Stimulated activated CD4-positive, alpha-beta T cell treated with anti-CD3 and anti-CD28 coated beads, Interleukin-15, amount 100 ng/mL, for 1 hour (primary cell): ENCODE results near the gene GAS6.

Experiments used
- DNase-seq, 2 donors: peaks; one replicate each; pipeline ENCODE4 v3.0.0-alpha.2; 2020; ENCODE audit warnings: low read depth in 1 of 2, low spot score in 1 of 2

The GAS6 gene

GRCh38 chr13:113888701-113889330 is 24.9 kb upstream of the GAS6 start:
- no peak for DNase-seq

GRCh38 chr13:113887700-113888201 is 23.9 kb upstream of the GAS6 start:
- no peak for DNase-seq

- no peak for DNase-seq
Observed at GRCh38 chr13:113886561-113887112, 22.8 kb upstream of the GAS6 start.

GRCh38 chr13:113884821-113885220 is 20.9 kb upstream of the GAS6 start:
- DNase-seq = no peak

- no peak for DNase-seq
Observed at GRCh38 chr13:113883921-113884804, 20.3 kb upstream of the GAS6 start.

GRCh38 chr13:113883314-113883811 is 19.5 kb upstream of the GAS6 start:
- no peak for DNase-seq

- no peak for DNase-seq
Observed at GRCh38 chr13:113882716-113883115, 18.8 kb upstream of the GAS6 start.

GRCh38 chr13:113882267-113882630 is 18.4 kb upstream of the GAS6 start:
- no peak for DNase-seq

- no peak for DNase-seq
Observed at GRCh38 chr13:113881614-113882266, 17.9 kb upstream of the GAS6 start.

- no peak for DNase-seq
Observed at GRCh38 chr13:113880651-113881611, 17.1 kb upstream of the GAS6 start.

GRCh38 chr13:113879494-113880360 is 15.9 kb upstream of the GAS6 start:
- DNase-seq = no peak

GRCh38 chr13:113879017-113879416 is 15.1 kb upstream of the GAS6 start:
- DNase-seq = no peak

- no peak for DNase-seq
Observed at GRCh38 chr13:113877149-113877990, 13.5 kb upstream of the GAS6 start.

GRCh38 chr13:113876346-113877148 is 12.7 kb upstream of the GAS6 start:
- DNase-seq = no peak

GRCh38 chr13:113875837-113876281 is 12.0 kb upstream of the GAS6 start:
- DNase-seq = no peak

- no peak for DNase-seq
Observed at GRCh38 chr13:113875429-113875815, 11.5 kb upstream of the GAS6 start.

GRCh38 chr13:113874579-113875428 is 10.9 kb upstream of the GAS6 start:
- DNase-seq = no peak
